ENCODE data around the gene KIAA1549.

Gene KIAA1549

GRCh38 chr7:138866353-138866752 is 114.8 kb downstream of the KIAA1549 start:
- Mint-ChIP-seq H3K4me3 (no peak overlapping the region), H3K27ac (no peak overlapping the region), H3K9me3 (peaks cover 0 to 1% of the 10 kb centered on the region in 2 donors), H3K27me3 (no peaks in the 10 kb centered on the region), H3K36me3 (no peaks in the 10 kb centered on the region), H3K4me1 (peaks cover 2 to 8% of the 10 kb centered on the region in 2 donors)
- DNase-seq (no peak), ATAC-seq (replicated peaks) (no peak)

GRCh38 chr7:138865843-138866242 is 115.3 kb downstream of the KIAA1549 start:
- Mint-ChIP-seq H3K4me1 (peaks cover 2 to 8% of the 10 kb centered on the region in 2 donors), H3K27ac (no peak overlapping the region)
- ATAC-seq (replicated peaks), result peak; percentile 52 to 55

DNA sequence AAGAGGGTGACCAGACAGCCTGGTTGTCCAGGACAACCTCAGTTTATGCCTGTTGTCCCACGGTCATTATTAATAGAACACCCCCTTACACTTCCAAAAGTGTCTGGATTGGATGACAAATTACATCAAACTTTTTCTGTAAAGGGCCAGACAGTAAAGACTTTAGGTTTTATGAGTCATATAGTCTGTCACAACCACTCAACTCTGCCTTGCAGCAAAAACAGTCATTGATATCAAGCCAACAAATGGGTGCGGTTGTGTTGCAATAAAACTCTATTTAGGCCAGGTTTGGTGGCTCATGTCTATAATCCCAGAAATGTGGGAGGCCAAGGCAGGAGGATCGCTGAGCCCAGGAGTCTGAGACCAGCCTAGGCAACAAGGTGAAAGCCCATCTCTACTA is 116.5 kb downstream of the KIAA1549 start:
- Mint-ChIP-seq H3K9me3 (no peaks in the 10 kb centered on the region), H3K27ac (no peak overlapping the region), H3K36me3 (peaks cover 0 to 3% of the 10 kb centered on the region in 2 donors), H3K4me1 (peaks cover 2 to 8% of the 10 kb centered on the region in 2 donors), H3K4me3 (no peak overlapping the region), H3K27me3 (no peaks in the 10 kb centered on the region)
- no peak for DNase-seq
- ATAC-seq (replicated peaks), result no peak

More at GRCh38 chr7:138865843-138866242, 115.3 kb downstream of the KIAA1549 start:
- peaks cover 0 to 3% of the 10 kb centered on the region in 2 donors for H3K36me3 Mint-ChIP-seq
- no peaks in the 10 kb centered on the region for H3K9me3 Mint-ChIP-seq
- no peak overlapping the region for H3K4me3 Mint-ChIP-seq
- no peaks in the 10 kb centered on the region for H3K27me3 Mint-ChIP-seq
- DNase-seq, result no peak

DNA sequence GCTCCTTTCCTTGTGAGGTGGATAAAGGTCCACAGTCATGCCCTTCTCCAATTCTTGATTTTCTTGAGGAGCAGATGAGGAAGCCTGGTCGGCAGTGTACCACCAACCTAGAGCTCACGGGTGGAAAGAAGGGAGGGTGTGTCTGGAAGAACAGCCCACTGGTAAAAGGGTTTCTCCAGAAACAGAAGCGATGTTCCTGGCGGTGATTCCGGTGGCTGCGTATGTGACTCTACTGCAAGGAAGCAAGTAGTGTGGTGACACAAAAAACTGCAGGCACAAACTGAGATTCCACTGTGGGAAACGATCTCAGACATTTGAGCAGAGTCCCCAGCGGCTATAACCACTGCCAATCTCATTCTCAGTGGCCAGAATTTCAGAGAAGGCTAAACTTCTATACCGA is 117.3 kb downstream of the KIAA1549 start:
- Mint-ChIP-seq H3K27me3 (no peaks in the 10 kb centered on the region), H3K36me3 (peaks cover 0 to 3% of the 10 kb centered on the region in 2 donors), H3K27ac (no peak overlapping the region), H3K9me3 (no peaks in the 10 kb centered on the region), H3K4me1 (peaks cover 2 to 8% of the 10 kb centered on the region in 2 donors), H3K4me3 (no peak overlapping the region)
- ATAC-seq (replicated peaks) (no peak), DNase-seq (no peak)

DNA sequence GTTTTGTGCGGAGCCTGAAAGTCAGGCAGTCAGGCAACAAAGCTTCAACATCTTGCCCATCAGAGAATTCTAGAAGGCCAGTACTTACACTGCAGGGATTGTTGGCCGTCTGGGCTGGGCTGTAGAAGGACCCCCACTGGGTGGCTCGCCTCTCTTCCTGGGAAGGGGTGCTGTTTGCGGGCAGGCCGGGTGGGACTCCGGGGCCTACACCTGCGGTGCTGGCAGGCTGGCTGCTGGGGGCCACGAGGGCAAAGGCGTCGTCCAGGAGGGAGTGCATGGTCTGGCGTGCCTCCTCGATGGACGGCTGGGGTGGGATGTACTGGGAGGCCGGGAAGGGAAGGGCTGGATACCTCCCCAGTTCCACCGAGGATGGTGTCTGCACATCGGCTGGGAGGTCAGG is 120.1 kb downstream of the KIAA1549 start:
- DNase-seq (no peak), ATAC-seq (replicated peaks) (no peak)
- no peak overlapping the region for H3K4me3 Mint-ChIP-seq
- H3K4me1 Mint-ChIP-seq, result peaks cover 2 to 7% of the 10 kb centered on the region in 2 donors
- no peaks in the 10 kb centered on the region for H3K27me3 Mint-ChIP-seq
- peaks cover 3 to 4% of the 10 kb centered on the region in 2 donors for H3K36me3 Mint-ChIP-seq
- H3K27ac Mint-ChIP-seq, result no peak overlapping the region
- peaks cover 11 to 15% of the 10 kb centered on the region in 2 donors for H3K9me3 Mint-ChIP-seq

DNA sequence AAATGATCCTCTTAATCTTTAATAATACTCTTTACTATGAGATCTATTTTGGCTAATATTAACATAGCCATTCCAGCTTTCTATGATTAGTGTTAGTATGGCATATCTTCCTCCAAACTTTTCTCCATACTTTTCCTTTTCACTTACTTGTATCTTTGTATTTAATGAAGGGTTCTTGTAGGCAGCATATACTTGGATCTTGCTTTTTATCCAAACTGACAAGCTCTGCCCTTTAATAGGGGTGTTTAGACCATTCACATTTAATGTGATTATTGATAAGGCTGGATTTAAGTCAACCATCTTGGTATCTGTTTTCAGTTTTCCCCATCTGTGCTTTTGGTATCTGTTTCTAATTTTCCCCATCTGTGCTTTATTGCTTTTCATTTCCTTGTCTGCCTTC is 123.5 kb downstream of the KIAA1549 start:
- ATAC-seq (replicated peaks) (no peak), DNase-seq (no peak)
- Mint-ChIP-seq H3K27me3 (no peaks in the 10 kb centered on the region), H3K4me1 (no peaks in the 10 kb centered on the region), H3K9me3 (peaks cover 11 to 15% of the 10 kb centered on the region in 2 donors), H3K36me3 (peaks cover 3 to 4% of the 10 kb centered on the region in 2 donors), H3K4me3 (no peak overlapping the region), H3K27ac (no peak overlapping the region)

- H3K9me3 Mint-ChIP-seq, result peaks cover 14 to 18% of the 10 kb centered on the region in 2 donors
- H3K4me1 Mint-ChIP-seq, result peaks cover 0 to 2% of the 10 kb centered on the region in 2 donors
- ATAC-seq (replicated peaks) (no peak), DNase-seq (no peak)
- H3K4me3 Mint-ChIP-seq, result no peak overlapping the region
- peaks cover 0 to 7% of the 10 kb centered on the region in 2 donors for H3K36me3 Mint-ChIP-seq
- H3K27me3 Mint-ChIP-seq, result no peaks in the 10 kb centered on the region
- no peak overlapping the region for H3K27ac Mint-ChIP-seq
These were observed 127.0 kb downstream of the KIAA1549 start for GRCh38 chr7:138854115-138854645.

DNA sequence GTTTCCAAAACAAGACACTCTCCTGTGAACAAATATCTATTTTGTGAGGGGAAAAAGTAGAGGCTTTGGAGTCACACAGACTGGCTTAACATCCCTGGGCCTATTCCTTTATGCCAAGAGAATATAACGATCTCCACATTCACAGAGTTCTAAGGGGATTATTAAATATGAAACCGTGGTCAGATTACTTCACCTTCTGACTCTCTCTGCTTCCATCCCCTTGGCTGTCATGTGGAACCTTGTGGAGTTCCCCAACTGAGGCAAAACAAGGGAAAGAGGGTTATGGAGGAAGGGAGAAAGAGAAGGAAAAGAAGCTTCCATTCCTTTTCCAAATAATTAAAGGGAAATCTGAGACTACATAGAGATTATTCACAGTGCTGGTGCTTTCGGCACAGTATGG is 127.7 kb downstream of the KIAA1549 start:
- Mint-ChIP-seq H3K27ac (no peak overlapping the region), H3K27me3 (no peaks in the 10 kb centered on the region), H3K4me1 (peaks cover 0 to 2% of the 10 kb centered on the region in 2 donors), H3K9me3 (peaks cover 14 to 17% of the 10 kb centered on the region in 2 donors), H3K36me3 (peaks cover 0 to 7% of the 10 kb centered on the region in 2 donors), H3K4me3 (no peak overlapping the region)
- ATAC-seq (replicated peaks) (no peak), DNase-seq (no peak)

DNA sequence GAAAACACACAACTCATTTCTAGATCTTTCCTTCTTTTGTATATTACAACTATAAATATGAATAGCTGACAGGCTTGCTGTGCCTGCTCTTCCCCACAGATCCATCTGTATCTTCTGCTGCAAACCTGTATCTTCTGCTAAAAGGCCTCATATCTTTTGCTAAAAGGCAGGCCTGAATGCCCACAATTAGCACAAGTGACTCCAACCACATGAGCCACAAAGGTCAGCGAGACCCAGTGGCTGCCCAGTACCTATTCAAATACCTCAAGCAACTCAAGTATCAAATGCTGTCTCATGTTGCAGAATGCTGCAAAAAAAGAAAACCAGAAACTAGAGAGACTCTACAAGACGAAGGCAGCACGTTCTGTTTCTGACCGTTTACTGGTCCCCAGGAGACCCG is 128.7 kb downstream of the KIAA1549 start:
- Mint-ChIP-seq H3K36me3 (peaks cover 0 to 3% of the 10 kb centered on the region in 2 donors), H3K4me3 (no peak overlapping the region), H3K27ac (no peak overlapping the region), H3K27me3 (no peaks in the 10 kb centered on the region), H3K9me3 (peaks cover 8 to 9% of the 10 kb centered on the region in 2 donors), H3K4me1 (peaks cover 0 to 2% of the 10 kb centered on the region in 2 donors)
- ATAC-seq (replicated peaks) (no peak), DNase-seq (no peak)

DNA sequence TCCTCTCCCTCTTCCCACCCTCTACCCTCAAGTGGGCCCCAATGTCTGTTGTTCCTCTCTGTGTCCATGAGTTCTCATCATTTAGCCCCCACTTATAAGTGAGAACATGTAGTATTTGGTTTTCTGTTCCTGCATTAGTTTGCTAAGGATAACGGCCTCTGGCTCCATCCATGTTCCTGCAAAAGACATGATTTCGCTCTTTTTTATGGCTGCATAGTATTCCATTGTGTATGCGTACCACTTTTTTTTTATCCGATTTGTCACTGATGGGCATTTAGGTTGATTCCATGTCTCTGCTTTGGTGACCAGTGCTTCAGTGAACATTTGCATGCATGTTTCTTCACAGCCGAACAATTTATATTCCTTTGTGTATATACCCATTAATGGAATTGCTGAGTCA is 131.5 kb downstream of the KIAA1549 start:
- Mint-ChIP-seq H3K9me3 (peaks cover 3% of the 10 kb centered on the region in 2 donors), H3K27ac (no peak overlapping the region), H3K4me3 (no peak overlapping the region), H3K27me3 (no peaks in the 10 kb centered on the region), H3K4me1 (peaks cover 0 to 2% of the 10 kb centered on the region in 2 donors), H3K36me3 (peaks cover 0 to 3% of the 10 kb centered on the region in 2 donors)
- no peak for ATAC-seq (replicated peaks)
- DNase-seq, result no peak

DNA sequence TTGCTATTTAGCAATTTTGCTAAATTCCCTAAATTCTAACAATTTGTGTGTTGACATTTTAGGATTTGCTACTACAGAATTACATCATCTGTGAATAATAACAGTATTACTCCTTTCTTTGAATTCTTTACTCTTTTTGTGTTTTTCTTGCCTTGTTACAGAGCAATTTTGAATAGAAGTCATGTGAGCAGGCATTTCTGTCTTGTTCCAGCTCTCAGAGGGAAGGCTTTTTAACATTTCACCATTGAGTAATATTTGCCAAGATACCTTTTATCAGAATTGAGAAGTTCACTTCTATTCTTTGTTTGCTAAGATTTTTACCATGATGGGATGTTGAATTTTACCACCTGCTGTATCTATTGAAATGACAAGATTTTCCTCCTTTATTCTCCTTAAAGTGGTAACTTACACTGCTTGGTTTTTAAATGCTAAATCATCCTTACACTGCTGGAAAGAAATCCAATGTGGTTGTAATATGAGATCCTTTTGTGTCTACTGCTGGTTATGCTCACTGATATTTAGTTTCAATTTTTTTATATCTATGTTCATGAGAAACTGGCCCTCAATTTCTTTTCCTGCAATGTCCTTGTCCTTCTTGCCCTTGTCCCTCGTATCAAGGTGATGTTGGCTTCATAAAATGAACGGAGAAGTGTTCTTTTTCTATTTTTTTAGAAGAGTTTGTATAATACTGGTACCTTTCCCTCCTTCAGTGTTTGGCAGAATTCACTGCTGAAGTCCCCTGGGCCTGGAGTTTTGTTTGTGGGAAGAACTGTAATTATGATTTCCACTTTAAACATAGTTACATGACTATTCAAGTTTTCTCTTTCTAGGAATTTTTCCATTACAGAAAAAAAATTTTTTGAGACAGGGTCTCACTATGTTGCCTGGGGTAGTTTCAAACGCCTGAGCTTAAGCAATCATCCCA is 132.9 kb downstream of the KIAA1549 start:
- DNase-seq (no peak), ATAC-seq (replicated peaks) (no peak)
- no peak overlapping the region for H3K4me3 Mint-ChIP-seq
- no peak overlapping the region for H3K27ac Mint-ChIP-seq
- H3K4me1 Mint-ChIP-seq, result peaks cover 0 to 2% of the 10 kb centered on the region in 2 donors
- H3K27me3 Mint-ChIP-seq, result no peaks in the 10 kb centered on the region
- peaks cover 0 to 3% of the 10 kb centered on the region in 2 donors for H3K36me3 Mint-ChIP-seq
- H3K9me3 Mint-ChIP-seq, result peaks cover 3% of the 10 kb centered on the region in 2 donors

DNA sequence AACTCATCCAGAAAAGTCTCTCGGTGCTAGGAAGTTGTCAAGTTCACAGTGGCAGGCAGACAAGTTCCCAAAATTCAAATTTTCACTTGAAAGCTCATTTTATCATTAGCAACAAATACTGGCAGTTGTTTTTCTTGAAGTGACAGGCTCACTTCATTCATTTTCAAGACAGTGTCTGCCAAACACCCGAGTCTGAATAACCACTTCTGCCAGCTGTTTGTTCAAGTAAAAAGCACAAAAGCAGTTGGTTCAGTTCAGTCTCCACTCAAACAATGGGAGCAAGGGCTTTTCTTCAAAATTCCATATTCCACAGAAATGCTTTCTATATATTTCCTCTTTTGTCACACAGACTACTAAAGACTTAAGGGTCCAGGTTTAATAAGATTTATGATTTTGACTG is 135.5 kb downstream of the KIAA1549 start:
- H3K4me1 Mint-ChIP-seq, result no peaks in the 10 kb centered on the region
- H3K27ac Mint-ChIP-seq, result no peak overlapping the region
- H3K4me3 Mint-ChIP-seq, result no peak overlapping the region
- H3K27me3 Mint-ChIP-seq, result no peaks in the 10 kb centered on the region
- peaks cover 3% of the 10 kb centered on the region in 2 donors for H3K9me3 Mint-ChIP-seq
- no peak for DNase-seq
- ATAC-seq (replicated peaks), result no peak
- H3K36me3 Mint-ChIP-seq, result peaks cover 0 to 3% of the 10 kb centered on the region in 2 donors

DNA sequence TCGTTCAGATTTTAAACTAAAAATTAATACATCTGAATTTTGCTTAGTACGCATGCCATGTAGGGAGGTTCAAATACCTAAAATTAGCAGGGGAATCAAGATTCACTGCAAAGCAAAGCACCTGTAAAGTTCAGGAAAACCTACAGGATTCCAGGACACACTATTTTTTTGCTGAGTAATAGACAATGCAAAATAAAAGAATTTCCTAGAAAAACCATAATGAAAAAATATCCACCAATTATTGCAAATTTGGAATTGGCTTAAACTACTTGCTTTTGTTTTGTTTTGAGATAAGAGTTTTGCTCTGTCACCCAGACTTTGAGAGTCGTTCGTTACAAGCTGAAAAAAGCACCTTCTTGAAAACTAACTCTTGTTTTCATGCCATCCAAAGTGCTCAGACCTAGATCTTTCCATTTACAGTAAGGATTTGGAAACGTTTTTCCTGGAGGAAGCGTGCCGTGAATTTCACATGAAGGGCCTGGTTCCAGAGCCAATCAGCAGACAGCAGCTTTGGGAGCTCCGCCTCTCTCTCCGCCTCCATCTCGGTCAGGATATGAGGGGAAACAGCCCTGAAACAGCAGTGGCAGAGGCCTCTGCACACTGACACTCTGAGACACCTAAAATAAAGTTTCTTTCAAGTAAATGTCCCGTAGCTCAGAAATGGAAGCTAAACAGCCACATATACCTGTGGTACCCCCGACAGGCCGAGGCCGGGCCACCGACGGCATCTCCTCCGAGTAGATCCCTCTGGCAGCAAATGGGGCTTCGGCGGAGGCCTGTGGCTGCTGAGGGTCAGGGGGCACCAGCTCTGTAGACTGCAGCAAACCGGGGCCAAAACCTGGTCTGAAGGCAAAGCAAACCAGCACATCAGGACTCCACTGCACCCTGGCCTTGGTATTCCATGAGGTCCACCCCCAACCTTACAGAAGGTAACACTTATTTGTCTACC is 137.3 kb downstream of the KIAA1549 start:
- H3K27me3 Mint-ChIP-seq, result no peaks in the 10 kb centered on the region
- H3K27ac Mint-ChIP-seq, result no peak overlapping the region
- no peaks in the 10 kb centered on the region for H3K9me3 Mint-ChIP-seq
- H3K4me1 Mint-ChIP-seq, result no peaks in the 10 kb centered on the region
- no peak for ATAC-seq (replicated peaks)
- DNase-seq, result no peak
- no peak overlapping the region for H3K4me3 Mint-ChIP-seq
- H3K36me3 Mint-ChIP-seq, result no peaks in the 10 kb centered on the region

- Mint-ChIP-seq H3K36me3 (no peaks in the 10 kb centered on the region), H3K4me3 (no peak overlapping the region), H3K27ac (no peak overlapping the region)
These were observed 139.1 kb downstream of the KIAA1549 start for GRCh38 chr7:138842111-138842510.

More at GRCh38 chr7:138842111-138842510, 139.1 kb downstream of the KIAA1549 start:
- no peaks in the 10 kb centered on the region for H3K9me3 Mint-ChIP-seq
- ATAC-seq (replicated peaks), result no peak
- no peaks in the 10 kb centered on the region for H3K27me3 Mint-ChIP-seq
- no peak for DNase-seq
- H3K4me1 Mint-ChIP-seq, result no peaks in the 10 kb centered on the region
